HEK293 (cell line): ENCODE results near the gene UBE2G1.

Experiments used
- KLF16 ChIP-seq: fragments of 450-650 bp; formaldehyde crosslinking; IDR thresholded peaks from 2 replicates; pipeline ENCODE4 v1.5.1; 2017; ENCODE audit warnings: missing biosample characterization, missing genetic modification characterization
- KLF7 ChIP-seq: fragments of 450-650 bp; formaldehyde crosslinking; IDR thresholded peaks from 2 replicates; pipeline ENCODE4 v1.5.1; 2016; ENCODE audit warnings: missing biosample characterization, missing genetic modification characterization, borderline replicate concordance
- YY1 ChIP-seq: fragments of 450-650 bp; formaldehyde crosslinking; IDR thresholded peaks from 2 replicates; pipeline ENCODE4 v1.5.1; 2018; ENCODE audit warnings: missing biosample characterization, missing genetic modification characterization
- ZNF24 ChIP-seq: fragments of 450-650 bp; formaldehyde crosslinking; IDR thresholded peaks from 2 replicates; pipeline ENCODE4 v1.5.1; 2016; ENCODE audit warnings: missing biosample characterization, missing genetic modification characterization
- ZNF514 ChIP-seq: fragments of 450-650 bp; formaldehyde crosslinking; IDR thresholded peaks from 2 replicates; pipeline ENCODE4 v1.5.1; 2016; ENCODE audit warnings: missing biosample characterization, missing genetic modification characterization
- ZNF777 ChIP-seq: fragments of 450-650 bp; formaldehyde crosslinking; IDR thresholded peaks from 2 replicates; pipeline ENCODE4 v1.5.1; 2017; ENCODE audit warnings: missing biosample characterization, missing genetic modification characterization, borderline replicate concordance
- TF ChIP-seq, protein P1 (sequence below): fragments of 450-650 bp; formaldehyde crosslinking; IDR thresholded peaks from 2 replicates; pipeline ENCODE4 v1.5.1; 2016; ENCODE audit warnings: missing biosample characterization, missing genetic modification characterization
- TF ChIP-seq, protein P2 (sequence below): fragments of 450-650 bp; formaldehyde crosslinking; conservative IDR thresholded peaks from 2 replicates; pipeline ENCODE4 v1.5.1; 2016; ENCODE audit warnings: low read depth, missing biosample characterization, missing genetic modification characterization
- TF ChIP-seq, protein P3 (sequence below): fragments of 450-650 bp; formaldehyde crosslinking; IDR thresholded peaks from 2 replicates; pipeline ENCODE4 v1.5.1; 2016; ENCODE audit warnings: missing biosample characterization, missing genetic modification characterization
- TF ChIP-seq, protein P4 (sequence below): fragments of 450-650 bp; formaldehyde crosslinking; IDR thresholded peaks from 2 replicates; pipeline ENCODE4 v1.5.1; 2016; ENCODE audit warnings: missing biosample characterization, missing genetic modification characterization

DNA sequence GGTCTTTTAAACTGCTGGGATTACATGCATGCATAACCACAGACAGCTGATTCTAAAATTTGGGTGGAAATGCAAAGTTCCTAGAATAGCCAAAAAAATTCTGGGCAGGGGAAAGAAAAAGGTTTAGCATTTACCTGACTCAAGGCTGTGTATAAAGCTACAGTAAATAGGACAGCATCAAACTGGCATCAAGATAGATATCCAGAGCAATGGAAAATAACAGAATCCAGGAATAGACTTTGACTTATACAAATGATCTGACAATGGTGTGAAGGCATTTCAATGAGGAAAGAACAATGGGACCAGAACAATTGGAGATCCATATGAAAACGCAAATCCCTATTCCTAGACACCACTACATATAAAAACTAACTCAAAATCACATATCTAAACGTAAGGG, 115.6 kb downstream of the UBE2G1 start:
- TF ChIP-seq ZNF514 (tag by site-specific recombination) (no peak), ZNF24 (tag by site-specific recombination) (no peak), KLF7 (tag by site-specific recombination) (no peak), ZNF777 (tag by site-specific recombination) (no peak), YY1 (tag by site-specific recombination) (no peak), KLF16 (tag by site-specific recombination) (no peak)
- TF ChIP-seq, protein P1, sequence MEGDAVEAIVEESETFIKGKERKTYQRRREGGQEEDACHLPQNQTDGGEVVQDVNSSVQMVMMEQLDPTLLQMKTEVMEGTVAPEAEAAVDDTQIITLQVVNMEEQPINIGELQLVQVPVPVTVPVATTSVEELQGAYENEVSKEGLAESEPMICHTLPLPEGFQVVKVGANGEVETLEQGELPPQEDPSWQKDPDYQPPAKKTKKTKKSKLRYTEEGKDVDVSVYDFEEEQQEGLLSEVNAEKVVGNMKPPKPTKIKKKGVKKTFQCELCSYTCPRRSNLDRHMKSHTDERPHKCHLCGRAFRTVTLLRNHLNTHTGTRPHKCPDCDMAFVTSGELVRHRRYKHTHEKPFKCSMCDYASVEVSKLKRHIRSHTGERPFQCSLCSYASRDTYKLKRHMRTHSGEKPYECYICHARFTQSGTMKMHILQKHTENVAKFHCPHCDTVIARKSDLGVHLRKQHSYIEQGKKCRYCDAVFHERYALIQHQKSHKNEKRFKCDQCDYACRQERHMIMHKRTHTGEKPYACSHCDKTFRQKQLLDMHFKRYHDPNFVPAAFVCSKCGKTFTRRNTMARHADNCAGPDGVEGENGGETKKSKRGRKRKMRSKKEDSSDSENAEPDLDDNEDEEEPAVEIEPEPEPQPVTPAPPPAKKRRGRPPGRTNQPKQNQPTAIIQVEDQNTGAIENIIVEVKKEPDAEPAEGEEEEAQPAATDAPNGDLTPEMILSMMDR (tag by site-specific recombination), result no peak
- TF ChIP-seq, protein P2, sequence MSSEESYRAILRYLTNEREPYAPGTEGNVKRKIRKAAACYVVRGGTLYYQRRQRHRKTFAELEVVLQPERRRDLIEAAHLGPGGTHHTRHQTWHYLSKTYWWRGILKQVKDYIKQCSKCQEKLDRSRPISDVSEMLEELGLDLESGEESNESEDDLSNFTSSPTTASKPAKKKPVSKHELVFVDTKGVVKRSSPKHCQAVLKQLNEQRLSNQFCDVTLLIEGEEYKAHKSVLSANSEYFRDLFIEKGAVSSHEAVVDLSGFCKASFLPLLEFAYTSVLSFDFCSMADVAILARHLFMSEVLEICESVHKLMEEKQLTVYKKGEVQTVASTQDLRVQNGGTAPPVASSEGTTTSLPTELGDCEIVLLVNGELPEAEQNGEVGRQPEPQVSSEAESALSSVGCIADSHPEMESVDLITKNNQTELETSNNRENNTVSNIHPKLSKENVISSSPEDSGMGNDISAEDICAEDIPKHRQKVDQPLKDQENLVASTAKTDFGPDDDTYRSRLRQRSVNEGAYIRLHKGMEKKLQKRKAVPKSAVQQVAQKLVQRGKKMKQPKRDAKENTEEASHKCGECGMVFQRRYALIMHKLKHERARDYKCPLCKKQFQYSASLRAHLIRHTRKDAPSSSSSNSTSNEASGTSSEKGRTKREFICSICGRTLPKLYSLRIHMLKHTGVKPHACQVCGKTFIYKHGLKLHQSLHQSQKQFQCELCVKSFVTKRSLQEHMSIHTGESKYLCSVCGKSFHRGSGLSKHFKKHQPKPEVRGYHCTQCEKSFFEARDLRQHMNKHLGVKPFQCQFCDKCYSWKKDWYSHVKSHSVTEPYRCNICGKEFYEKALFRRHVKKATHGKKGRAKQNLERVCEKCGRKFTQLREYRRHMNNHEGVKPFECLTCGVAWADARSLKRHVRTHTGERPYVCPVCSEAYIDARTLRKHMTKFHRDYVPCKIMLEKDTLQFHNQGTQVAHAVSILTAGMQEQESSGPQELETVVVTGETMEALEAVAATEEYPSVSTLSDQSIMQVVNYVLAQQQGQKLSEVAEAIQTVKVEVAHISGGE, result no peak
- TF ChIP-seq, protein P3, sequence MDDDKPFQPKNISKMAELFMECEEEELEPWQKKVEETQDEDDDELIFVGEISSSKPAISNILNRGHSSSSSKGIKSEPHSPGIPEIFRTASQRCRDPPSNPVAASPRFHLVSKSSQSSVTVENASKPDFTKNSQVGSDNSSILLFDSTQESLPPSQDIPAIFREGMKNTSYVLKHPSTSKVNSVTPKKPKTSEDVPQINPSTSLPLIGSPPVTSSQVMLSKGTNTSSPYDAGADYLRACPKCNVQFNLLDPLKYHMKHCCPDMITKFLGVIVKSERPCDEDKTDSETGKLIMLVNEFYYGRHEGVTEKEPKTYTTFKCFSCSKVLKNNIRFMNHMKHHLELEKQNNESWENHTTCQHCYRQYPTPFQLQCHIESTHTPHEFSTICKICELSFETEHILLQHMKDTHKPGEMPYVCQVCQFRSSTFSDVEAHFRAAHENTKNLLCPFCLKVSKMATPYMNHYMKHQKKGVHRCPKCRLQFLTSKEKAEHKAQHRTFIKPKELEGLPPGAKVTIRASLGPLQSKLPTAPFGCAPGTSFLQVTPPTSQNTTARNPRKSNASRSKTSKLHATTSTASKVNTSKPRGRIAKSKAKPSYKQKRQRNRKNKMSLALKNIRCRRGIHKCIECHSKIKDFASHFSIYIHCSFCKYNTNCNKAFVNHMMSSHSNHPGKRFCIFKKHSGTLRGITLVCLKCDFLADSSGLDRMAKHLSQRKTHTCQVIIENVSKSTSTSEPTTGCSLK (tag by site-specific recombination), result no peak
- TF ChIP-seq, protein P4, sequence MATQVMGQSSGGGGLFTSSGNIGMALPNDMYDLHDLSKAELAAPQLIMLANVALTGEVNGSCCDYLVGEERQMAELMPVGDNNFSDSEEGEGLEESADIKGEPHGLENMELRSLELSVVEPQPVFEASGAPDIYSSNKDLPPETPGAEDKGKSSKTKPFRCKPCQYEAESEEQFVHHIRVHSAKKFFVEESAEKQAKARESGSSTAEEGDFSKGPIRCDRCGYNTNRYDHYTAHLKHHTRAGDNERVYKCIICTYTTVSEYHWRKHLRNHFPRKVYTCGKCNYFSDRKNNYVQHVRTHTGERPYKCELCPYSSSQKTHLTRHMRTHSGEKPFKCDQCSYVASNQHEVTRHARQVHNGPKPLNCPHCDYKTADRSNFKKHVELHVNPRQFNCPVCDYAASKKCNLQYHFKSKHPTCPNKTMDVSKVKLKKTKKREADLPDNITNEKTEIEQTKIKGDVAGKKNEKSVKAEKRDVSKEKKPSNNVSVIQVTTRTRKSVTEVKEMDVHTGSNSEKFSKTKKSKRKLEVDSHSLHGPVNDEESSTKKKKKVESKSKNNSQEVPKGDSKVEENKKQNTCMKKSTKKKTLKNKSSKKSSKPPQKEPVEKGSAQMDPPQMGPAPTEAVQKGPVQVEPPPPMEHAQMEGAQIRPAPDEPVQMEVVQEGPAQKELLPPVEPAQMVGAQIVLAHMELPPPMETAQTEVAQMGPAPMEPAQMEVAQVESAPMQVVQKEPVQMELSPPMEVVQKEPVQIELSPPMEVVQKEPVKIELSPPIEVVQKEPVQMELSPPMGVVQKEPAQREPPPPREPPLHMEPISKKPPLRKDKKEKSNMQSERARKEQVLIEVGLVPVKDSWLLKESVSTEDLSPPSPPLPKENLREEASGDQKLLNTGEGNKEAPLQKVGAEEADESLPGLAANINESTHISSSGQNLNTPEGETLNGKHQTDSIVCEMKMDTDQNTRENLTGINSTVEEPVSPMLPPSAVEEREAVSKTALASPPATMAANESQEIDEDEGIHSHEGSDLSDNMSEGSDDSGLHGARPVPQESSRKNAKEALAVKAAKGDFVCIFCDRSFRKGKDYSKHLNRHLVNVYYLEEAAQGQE (tag by site-specific recombination), result no peak
